ENCODE measurements around the gene LSM6.

LSM6 gene

DNA sequence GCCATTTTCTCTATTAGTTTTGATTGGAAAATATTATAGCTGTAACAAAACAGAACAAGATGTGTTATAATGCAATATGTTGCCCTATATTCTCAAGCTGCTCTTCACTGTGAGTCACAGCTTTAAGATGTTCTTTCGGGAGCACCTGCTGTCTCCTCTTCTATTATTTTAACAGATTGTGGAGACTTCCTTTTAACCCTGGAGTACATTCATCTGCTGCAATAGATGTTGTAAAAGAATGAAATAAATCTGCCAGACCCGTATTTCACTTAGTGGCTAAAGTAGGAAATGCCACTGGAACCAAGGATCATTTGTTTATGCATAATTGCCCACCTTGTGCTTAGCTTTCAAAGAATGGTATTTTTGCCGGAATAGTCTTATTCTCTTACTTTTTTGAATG is 11.1 kb downstream of the LSM6 start:
- DNase-seq, result no peak

DNA sequence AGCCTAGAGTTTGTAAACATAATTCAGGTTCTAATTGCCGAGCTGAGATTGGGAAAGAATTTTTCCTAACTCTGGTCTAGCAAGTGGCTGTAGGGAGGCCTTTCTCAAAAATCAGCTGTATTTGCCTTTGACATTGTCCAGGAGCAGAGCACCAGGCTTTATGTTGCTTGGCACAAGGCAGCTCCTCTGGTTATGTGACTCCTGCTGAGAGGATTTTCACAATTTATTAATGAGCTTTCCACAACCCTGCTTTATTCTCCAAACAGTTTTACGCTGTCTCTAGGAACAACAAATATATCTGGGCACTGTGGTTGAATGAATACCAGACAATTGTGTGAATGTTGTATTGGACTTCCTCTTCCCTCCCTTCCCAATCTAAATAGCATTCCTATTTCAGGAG is 14.9 kb downstream of the LSM6 start:
- DNase-seq, result no peak

- DNase-seq, result no peak
Observed at GRCh38 chr4:146191766-146192458, 16.4 kb downstream of the LSM6 start.

DNA sequence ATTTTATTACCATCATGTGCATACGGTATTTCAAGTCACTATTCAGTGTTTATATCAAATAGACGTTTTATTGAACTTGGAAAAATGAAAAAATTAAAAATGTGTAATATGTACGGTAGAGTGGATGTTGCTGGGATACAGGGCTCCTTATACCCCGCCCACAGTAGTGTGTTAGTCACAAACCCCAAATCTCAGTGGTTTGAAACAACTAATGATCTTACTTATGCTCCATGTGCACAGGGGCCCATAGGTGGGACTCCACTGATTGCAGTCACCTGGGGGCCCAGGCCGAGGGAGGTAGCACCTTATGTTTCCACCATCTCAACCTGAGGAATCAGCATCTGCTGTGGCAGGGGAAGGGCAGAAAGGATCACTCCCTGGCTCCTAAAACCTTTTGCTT is 18.1 kb downstream of the LSM6 start:
- DNase-seq, result no peak

- DNase-seq, result no peak
Observed at GRCh38 chr4:146194212-146194611, 18.7 kb downstream of the LSM6 start.

GRCh38 chr4:146202665-146203064 is 27.1 kb downstream of the LSM6 start:
- DNase-seq, result no peak

- DNase-seq, result no peak
Observed at GRCh38 chr4:146207410-146207809, 31.9 kb downstream of the LSM6 start.

- DNase-seq, result no peak
Observed at GRCh38 chr4:146210890-146211289, 35.4 kb downstream of the LSM6 start.

DNA sequence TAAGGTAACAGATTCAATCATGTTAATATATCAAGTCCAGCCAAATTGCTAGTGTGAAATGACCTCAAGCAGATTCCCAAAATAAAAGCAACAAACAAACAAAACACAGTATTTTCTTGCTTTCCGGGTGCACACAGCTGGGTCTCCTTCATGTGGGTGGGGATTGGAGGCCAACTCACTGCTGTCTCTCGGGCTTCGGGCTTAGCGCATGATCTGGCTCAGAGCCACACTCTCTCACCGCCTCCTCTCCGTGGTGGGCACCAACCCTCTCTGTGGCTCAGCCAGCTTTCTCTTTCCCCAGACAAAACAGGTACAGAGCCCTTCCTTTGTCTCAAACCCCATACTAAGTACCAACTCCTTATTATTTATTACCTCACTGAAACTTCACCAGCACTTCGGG is 35.9 kb downstream of the LSM6 start:
- DNase-seq, result no peak

DNA sequence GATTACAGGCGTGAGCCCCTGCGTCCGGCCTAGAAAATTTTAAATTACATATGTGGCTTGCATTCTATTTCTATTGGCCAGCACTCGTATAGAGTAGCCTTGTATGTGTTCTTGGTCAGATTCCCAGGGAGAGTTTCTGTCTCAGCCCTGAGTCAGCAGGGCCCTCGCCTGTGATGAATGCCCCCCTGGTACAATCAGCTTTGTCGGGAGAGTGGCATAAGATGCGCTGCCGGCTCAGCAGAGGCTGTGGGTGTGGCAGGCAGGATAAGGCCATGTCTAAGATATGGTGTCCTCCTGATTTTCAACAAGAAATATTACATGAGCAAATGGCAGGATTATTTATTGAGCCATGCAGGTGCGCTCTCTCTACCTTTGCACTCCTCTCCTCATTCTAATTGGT is 37.3 kb downstream of the LSM6 start:
- no peak for DNase-seq

- DNase-seq, result no peak
Observed at GRCh38 chr4:146214238-146214637, 38.7 kb downstream of the LSM6 start, which contains the start of gene REELD1. Gene REELD1 (plus strand): TSS chr4:146214538. CDS start chr4:146216953, 2,415 bp downstream.

GRCh38 chr4:146222313-146222712 is 46.8 kb downstream of the LSM6 start:
- no peak for DNase-seq

GRCh38 chr4:146224326-146224966 is 48.9 kb downstream of the LSM6 start:
- no peak for DNase-seq

GRCh38 chr4:146229406-146229805 is 53.9 kb downstream of the LSM6 start:
- DNase-seq, result no peak

- DNase-seq, result no peak
Observed at GRCh38 chr4:146232131-146232722, 56.7 kb downstream of the LSM6 start.

DNA sequence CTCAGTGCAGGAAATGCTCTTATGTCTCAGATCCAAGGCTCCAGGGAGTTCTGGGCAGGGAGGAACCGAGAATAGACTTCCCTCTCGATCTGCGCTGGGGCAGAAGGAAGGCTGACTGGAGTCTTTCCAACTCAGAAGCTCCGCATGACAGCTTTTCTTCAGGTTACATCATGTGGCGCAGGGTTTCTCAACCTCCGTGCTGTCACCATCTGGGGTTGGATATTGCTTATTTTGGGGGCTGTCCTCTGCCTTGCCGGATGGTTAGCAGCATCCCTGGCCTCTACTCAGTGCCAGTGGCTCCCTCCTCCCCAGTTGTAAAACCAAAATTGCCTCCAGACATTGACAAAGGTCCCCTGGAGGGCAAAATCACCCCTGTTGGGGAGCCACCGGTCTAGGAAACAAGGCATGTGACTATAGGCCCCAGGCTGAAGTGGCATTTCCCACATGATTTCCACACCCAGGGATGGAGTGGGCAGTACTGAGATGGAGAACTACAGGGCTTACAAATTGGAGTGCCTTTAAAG is 60.2 kb downstream of the LSM6 start:
- no peak for DNase-seq

GRCh38 chr4:146236216-146236615 is 60.7 kb downstream of the LSM6 start:
- DNase-seq, result no peak

- DNase-seq, result no peak
Observed at GRCh38 chr4:146237092-146237491, 61.6 kb downstream of the LSM6 start.

DNA sequence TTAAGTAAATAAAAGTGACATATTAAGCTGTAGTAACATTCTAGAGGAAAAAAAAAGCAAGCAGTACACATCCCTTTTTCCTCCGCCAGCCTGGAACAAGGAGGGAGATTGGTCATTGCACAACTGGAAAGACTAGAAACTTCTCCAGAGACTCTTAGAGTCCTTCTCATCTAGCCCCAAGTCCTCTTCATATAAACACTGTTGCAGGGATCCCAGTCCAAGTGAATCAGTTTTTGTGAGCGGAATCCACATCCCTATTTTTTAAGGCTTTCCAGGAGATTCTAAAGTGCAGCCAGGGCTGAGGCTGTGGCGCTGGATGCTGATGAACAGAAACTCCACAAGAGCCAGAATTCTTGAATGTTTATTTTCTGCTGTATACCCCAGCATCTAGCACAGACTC is 62.6 kb downstream of the LSM6 start:
- no peak for DNase-seq
